GOT3 (cell line): Measurements from ENCODE around the gene SPSB1.

ENCODE experiments used
- DNase-seq: peaks from one replicate; lab custom pipeline; 2025; ENCODE audit warnings: mixed read lengths; lab: John Stamatoyannopoulos, UW

SPSB1 gene

DNA sequence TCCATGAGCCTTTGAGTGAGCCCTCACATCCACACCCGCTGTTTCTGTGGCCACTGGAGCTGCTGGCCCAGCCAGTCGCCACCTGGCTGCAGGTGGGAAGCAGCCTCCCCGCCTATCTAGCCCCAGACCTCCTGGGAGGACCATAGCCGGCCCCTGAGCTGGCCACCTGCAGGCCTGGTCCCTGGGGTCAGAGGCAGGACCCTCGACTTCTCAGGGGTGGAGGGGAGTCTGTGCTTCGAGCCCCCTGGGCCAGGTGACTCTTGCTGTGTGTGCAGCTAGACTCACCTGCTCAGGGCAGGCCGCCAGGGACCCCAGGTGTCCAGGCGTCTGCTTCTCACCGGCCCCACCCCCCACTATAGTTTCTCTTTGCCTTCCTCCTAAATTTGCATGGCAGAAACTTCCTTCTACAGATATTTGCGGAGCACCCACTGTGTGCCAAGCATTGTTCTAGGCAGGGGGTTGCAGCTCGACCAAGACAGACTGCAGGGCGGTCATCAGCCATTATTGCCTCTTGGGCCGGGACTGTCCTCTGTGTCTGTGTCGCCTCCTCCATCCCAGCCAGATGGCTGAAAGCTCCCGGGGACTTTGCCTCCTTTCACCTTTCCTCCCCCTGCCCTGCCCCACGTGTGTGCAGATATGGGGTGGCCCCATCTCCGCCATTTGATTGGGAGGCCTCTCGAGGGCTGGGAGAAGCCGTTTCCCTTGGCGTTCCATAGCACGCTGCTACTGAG lies 27.3 kb downstream of the SPSB1 start:
- DNase-seq: no peak

GRCh38 chr1:9320520-9321479 lies 28.1 kb downstream of the SPSB1 start:
- DNase-seq: no peak

DNA sequence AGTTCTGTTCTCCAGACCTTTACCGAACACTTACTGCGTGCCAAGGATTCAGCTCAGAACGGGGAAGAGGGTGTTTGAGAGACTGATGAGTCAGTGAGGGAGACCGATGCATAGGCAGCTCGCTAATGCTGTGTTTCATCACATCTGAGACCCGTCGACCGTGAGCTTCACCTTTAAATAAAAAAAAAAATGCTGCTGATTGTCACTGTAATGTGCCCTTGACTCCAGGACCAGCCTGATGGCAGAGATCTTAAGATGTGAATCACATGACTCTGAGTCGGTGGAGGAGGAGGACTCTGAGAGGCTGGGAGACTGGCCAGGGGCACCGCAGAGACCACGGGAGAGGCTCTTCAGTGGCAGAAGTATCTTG lies 28.8 kb downstream of the SPSB1 start:
- no peak for DNase-seq

DNA sequence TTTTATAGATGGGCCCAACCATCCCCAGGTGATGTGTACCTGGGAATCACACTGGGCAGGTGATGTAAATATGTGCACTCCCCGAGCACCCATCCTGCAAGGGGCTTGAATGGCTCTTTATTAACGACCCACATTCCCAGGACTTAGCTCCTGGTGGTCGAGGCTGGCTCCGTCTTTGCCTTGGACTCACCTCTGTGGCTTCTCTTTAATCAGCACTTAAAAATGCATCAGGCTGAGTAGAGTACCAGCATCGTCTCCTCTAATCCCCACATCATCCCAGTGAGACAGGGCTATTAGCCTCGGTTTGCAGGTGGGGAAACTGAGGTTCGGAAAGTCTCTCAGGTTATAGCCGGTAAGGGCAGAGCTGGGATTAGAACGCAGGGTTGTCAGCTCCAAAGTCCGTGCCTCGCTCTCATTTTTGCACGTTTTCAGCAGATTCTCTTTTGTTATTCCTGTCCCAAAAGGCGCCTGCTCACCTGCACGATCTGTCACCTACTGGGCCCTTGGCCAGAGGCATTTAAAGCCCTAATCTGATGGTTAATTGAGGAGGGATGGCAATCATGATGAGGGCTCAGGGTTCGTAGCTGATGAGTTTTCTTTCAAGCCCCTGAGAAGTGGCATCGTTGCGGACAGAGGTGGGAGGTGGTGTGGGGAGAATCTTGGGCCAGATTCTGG lies 29.4 kb downstream of the SPSB1 start:
- DNase-seq: no peak

DNA sequence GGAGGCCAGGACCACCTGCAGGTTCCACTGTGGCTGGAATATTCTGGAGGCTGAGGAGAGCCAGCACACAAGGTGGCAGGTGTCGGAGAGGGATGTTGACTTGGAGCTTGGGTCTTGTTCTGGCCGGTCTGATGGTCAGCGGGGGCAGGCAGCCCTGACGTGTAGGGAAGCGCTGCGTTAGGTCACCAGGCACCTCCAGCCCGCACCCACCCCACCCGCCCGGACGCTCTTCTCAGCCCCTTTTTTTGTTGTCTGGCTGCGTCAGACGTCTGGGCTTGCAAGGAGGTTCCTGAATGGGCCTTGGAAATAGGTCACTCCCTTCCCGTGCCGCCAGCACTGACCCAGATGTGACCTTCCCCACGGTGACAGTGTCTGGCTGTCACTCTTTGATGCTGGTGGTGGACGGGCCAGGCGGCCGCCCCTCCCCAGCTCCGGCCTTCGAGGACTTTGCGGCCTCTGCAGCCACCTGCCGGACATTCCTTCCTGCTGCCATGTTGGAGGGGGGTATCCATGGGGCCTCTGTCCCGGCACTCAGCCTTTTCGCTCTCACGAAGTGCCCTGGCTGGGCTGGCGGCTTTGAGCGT lies 30.1 kb downstream of the SPSB1 start:
- no peak for DNase-seq

- DNase-seq: no peak
These were observed 31.8 kb downstream of the SPSB1 start for GRCh38 chr1:9324246-9325096.

DNA sequence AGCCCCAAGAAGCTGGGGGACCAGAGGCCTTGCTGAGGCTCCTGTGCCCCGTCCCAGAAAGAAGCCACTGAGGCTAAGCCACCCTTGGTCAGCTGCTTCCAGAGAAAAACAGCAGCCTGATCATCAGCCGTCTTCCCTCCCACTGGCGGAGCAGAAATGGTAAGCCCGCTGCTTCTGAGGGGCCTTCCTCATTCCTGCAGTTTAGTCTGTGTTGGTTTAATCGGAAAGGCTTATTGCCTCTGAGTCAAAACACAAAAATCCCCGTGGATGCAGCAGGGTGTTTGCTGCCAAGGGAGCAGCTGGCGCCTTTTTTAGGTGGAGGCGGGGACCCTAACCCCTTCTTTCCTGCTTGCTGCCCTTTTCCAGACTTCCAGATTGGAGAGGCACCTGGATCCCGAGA lies 33.9 kb downstream of the SPSB1 start:
- DNase-seq: no peak

- no peak for DNase-seq
These were observed 35.5 kb downstream of the SPSB1 start for GRCh38 chr1:9328201-9328600.

DNA sequence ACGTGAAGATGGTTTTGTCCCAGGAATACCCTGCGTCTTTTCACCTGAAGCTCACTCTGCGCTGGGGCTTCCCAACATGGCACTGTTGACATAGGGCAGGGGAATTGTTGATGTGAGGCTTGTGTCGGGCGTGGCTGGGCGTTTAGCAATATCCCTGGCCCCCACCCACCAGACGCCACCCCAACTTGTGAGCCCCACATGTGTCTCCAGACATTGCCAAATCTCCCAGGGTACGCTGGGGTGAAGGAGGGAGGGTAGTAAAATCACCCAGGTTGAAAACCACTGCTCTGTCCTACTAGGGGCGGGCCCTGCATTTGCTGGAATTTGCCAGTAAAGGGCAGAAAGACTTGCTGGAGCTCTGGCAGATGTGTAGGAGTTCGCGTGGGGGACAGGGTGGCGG lies 36.0 kb downstream of the SPSB1 start:
- DNase-seq: no peak

GRCh38 chr1:9331016-9331415 lies 38.3 kb downstream of the SPSB1 start:
- no peak for DNase-seq

GRCh38 chr1:9331558-9332346 lies 39.1 kb downstream of the SPSB1 start:
- DNase-seq: no peak

- DNase-seq: no peak
These were observed 39.9 kb downstream of the SPSB1 start for GRCh38 chr1:9332513-9333143.

DNA sequence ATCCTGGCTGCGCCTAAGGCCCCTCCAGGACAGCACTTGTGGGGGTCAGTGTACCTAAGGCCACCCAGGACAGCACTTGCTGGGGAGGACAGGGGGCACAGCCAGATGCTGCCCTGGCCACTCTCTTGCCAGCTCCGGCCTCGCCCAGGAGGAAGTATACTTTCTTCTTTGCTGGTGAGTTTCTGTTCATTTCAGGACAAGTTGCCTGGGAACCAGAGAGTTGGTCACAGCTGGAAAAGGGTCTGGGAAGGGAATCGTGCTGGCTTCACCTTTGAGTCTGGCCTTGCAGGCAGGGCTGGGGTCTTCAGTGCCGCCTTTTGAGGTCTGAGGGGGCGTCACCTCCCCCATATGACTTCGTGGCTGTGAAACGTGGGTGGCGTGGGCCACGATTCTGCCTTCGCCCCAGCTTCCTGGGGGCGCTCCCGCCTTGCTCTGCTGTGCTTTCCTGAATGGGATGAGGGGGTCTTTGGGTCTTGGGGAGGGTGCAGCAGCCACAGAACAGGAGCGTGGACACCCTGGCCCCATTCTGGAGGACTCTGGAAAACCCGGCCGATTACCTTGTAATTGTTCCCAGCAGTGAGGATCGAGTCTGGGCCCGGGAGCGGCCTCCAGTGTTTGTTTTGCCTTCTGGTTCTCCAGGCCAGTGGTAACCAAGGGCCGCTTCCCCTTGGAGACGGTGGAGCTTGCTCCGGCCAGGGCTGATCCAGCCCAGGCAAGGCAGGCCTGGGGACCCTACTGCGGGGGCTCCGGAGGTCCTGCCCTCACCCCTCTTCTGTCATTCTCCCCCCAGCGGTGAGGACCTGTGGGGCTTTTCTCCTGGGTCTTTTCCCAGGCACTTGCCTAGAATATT lies 45.9 kb downstream of the SPSB1 start:
- no peak for DNase-seq

- no peak for DNase-seq
These were observed 47.6 kb downstream of the SPSB1 start for GRCh38 chr1:9340172-9340854.

DNA sequence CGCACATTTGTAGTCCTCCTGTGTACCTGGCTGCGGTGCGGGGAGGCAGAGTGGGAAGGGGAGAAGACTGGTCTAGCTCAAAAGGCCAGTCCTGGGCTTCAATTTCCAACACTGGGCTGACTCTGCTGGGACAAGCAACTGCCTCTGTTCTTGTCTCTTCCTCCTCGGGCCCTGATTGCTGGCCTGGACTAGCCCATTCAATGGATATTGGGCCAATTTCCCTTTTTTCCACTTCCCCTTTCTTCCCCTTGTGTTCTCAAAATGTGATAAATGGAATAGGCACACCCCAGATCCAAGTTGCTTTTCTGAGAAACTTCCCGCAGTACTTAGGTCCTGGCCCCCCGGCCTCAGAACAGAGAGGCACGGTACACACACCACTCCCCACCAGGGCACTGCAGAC lies 48.2 kb downstream of the SPSB1 start:
- DNase-seq: no peak

DNA sequence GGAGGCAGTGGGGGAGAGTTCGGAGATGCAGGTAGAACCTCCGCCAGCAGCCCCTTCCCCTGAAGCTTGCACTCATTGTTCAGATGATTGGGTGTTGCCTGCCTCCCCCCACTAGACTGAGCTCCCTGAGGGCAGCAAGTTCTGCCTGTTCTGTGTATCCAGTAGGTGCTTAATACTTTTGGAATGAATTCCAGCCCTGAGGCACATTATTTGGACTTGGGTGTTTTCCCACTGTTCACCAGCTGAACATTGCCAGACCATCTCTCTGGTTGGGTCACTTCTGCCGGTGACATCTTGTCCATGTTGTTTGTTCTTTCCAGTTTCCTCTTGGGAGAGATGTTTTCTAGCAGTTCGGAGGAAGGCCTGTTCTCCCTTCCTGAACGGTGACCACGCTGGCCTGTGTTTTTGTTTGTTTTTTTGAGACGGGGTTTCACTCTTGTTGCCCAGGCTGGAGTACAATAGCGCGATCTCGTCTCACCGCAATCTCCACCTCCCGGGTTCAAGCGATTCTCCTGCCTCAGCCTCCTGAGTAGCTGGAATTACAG lies 48.7 kb downstream of the SPSB1 start:
- no peak for DNase-seq

- DNase-seq: no peak
These were observed 50.6 kb downstream of the SPSB1 start for GRCh38 chr1:9343269-9343668.
